Gastrocnemius medialis (tissue), 4 donors: ENCODE data around the gene PRPF18. TPM values are rescaled to one million over a fixed set of nuclear protein-coding genes. Genes with fewer than 3 reads are reported as not detected.

Source experiments
- ATAC-seq, 2 donors: fragments of 150-250 bp; one replicate each; pipeline ENCODE4 v1.9.1; 2016
- DNase-seq, 2 donors: peaks; one replicate each; pipeline ENCODE4 v3.0.0-alpha.2; 2019
- H3K27ac ChIP-seq, 4 donors: fragments of 200-600 bp; sonication (generic); 1 replicate in 1 of 4; 2 replicates in 3 of 4; pipeline ENCODE4 v1.5.1; 2016 to 2018; ENCODE audit warnings: mild to moderate bottlenecking in 2 of 4, moderate library complexity in 1 of 4
- H3K27me3 ChIP-seq, 3 donors: fragments of 200-600 bp; sonication (generic) in 2 of 3; 1 replicate in 1 of 3; 2 replicates in 2 of 3; pipeline versions ENCODE4 v1.5.1 to v1.6.0; 2016 to 2019; ENCODE audit warnings: mild to moderate bottlenecking in 1 of 3, moderate library complexity in 1 of 3
- H3K36me3 ChIP-seq, 2 donors: fragments of 200-600 bp; sonication (generic) in 1 of 2; one replicate each; pipeline ENCODE4 v1.5.1; 2017 to 2018
- H3K4me1 ChIP-seq, 2 donors: fragments of 200-600 bp; sonication (generic) in 1 of 2; one replicate each; pipeline ENCODE4 v1.5.1; 2016 to 2017; ENCODE audit warnings: mild to moderate bottlenecking in 2 of 2
- H3K4me3 ChIP-seq, 4 donors: fragments of 200-600 bp; sonication (generic) in 3 of 4; 1 replicate in 1 of 4; 2 replicates in 3 of 4; pipeline ENCODE4 v1.5.1; 2016 to 2019; ENCODE audit warnings: mild to moderate bottlenecking in 2 of 4
- H3K9me3 ChIP-seq, 3 donors: fragments of 200-600 bp; sonication (generic) in 2 of 3; 1 replicate in 1 of 3; 2 replicates in 2 of 3; pipeline ENCODE4 v1.5.1; 2016 to 2019
- CTCF ChIP-seq, 5 experiments: fragments of 450-650 bp in 3 of 5; fragments of 200-600 bp in 2 of 5; sonication (generic) in 2 of 5; IDR thresholded peaks in 4 of 5; conservative IDR thresholded peaks in 1 of 5; 1 replicate in 4 of 5; 2 replicates in 1 of 5; pipeline ENCODE4 v1.5.1; 2016 to 2019; ENCODE audit warnings: antibody characterized with exemption in 5 of 5, mild to moderate bottlenecking in 3 of 5, moderate library complexity in 3 of 5
- POLR2A ChIP-seq, 2 donors: fragments of 450-650 bp; IDR thresholded peaks; one replicate each; pipeline ENCODE4 v1.6.1; 2017; ENCODE audit warnings: antibody characterized with exemption in 2 of 2, mild to moderate bottlenecking in 2 of 2, moderate library complexity in 2 of 2
- in situ Hi-C, 4 donors: fragments of 200-750 bp; cut with MboI; loops; one replicate each; pipeline versions ENCODE4 v1.15.0 to v1.8.0; 2017; ENCODE audit warnings: low sequenced_read_pairs in 4 of 4
- intact Hi-C: fragments of 100-400 bp; cut with DNase I; formaldehyde crosslinking; loops from one replicate; pipeline ENCODE4 v1.15.1; 2023; ENCODE audit warnings: low total_unique reads
- total RNA-seq, 4 donors: library from RNA; depleted of rRNA; stranded (reverse); fragments of >200 nt; gene quantifications; one replicate each; pipeline versions ENCODE4 v1.1.0 to v1.2.3, GENCODE V29; 2016

PRPF18 gene
- total RNA-seq, 4 donors from 2014 or later, result 21.3 to 35.4 (median 28.1) TPM

GRCh38 chr10:13665516-13666262, 78.9 kb downstream of the PRPF18 start:
- in situ Hi-C loops (loop anchor here in 1 of 4 donors (25.0 kb wide), 1 partner anchor 297 kb away; no protein-coding TSS in a partner anchor), intact Hi-C loops (no loop called here)
- Histone ChIP-seq H3K27ac (no peak overlapping the region), H3K36me3 (peaks cover 0 to 13% of the 10 kb centered on the region in 2 donors), H3K4me1 (peaks cover 0 to 4% of the 10 kb centered on the region in 2 donors), H3K27me3 (no peaks in the 10 kb centered on the region), H3K9me3 (no peaks in the 10 kb centered on the region), H3K4me3 (no peak overlapping the region)
- DNase-seq, result no peak
- ATAC-seq, result no peak
- TF ChIP-seq CTCF (IDR thresholded peaks at IDR 0.05 in 4 of 5, conservative IDR thresholded peaks at IDR 0.05 in 1 of 5) (no peak), POLR2A (IDR thresholded peaks at IDR 0.05) (no peak)

- no peaks in the 10 kb centered on the region for H3K9me3 ChIP-seq
- H3K4me1 ChIP-seq, result peaks cover 0 to 4% of the 10 kb centered on the region in 2 donors
- in situ Hi-C loops, result loop anchor here in 1 of 4 donors (25.0 kb wide), 1 partner anchor 294 kb away; no protein-coding TSS in a partner anchor
- H3K27me3 ChIP-seq, result no peaks in the 10 kb centered on the region
- no peak for ATAC-seq
- DNase-seq, result no peak
- H3K4me3 ChIP-seq, result no peak overlapping the region
- no peak overlapping the region for H3K27ac ChIP-seq
- intact Hi-C loops, result no loop called here
- H3K36me3 ChIP-seq, result peaks cover 0 to 13% of the 10 kb centered on the region in 2 donors
- TF ChIP-seq CTCF (IDR thresholded peaks at IDR 0.05 in 4 of 5, conservative IDR thresholded peaks at IDR 0.05 in 1 of 5), result no peak
- TF ChIP-seq POLR2A (IDR thresholded peaks at IDR 0.05), result no peak
Measured at GRCh38 chr10:13668126-13668525, 81.4 kb downstream of the PRPF18 start.

GRCh38 chr10:13669182-13669855, 82.6 kb downstream of the PRPF18 start:
- intact Hi-C loops, result no loop called here
- TF ChIP-seq CTCF (IDR thresholded peaks at IDR 0.05 in 4 of 5, conservative IDR thresholded peaks at IDR 0.05 in 1 of 5) (no peak), POLR2A (IDR thresholded peaks at IDR 0.05) (no peak)

GRCh38 chr10:13669901-13670300, 83.1 kb downstream of the PRPF18 start:
- H3K27me3 ChIP-seq, result no peaks in the 10 kb centered on the region
- in situ Hi-C loops, result loop anchor here in 1 of 4 donors (25.0 kb wide), 1 partner anchor 292 kb away; no protein-coding TSS in a partner anchor
- H3K4me3 ChIP-seq, result no peak overlapping the region
- H3K27ac ChIP-seq, result no peak overlapping the region
- TF ChIP-seq CTCF (IDR thresholded peaks at IDR 0.05 in 4 of 5, conservative IDR thresholded peaks at IDR 0.05 in 1 of 5), result no peak
- TF ChIP-seq POLR2A (IDR thresholded peaks at IDR 0.05), result no peak
- ATAC-seq (no peak), DNase-seq (no peak)
- H3K36me3 ChIP-seq, result peaks cover 0 to 13% of the 10 kb centered on the region in 2 donors
- H3K4me1 ChIP-seq, result peaks cover 0 to 4% of the 10 kb centered on the region in 2 donors
- H3K9me3 ChIP-seq, result no peaks in the 10 kb centered on the region
- intact Hi-C loops, result no loop called here

More at GRCh38 chr10:13669182-13669855, 82.6 kb downstream of the PRPF18 start:
- Histone ChIP-seq H3K36me3 (peaks cover 0 to 13% of the 10 kb centered on the region in 2 donors), H3K27ac (no peak overlapping the region), H3K4me3 (no peak overlapping the region), H3K9me3 (no peaks in the 10 kb centered on the region), H3K4me1 (peaks cover 0 to 4% of the 10 kb centered on the region in 2 donors), H3K27me3 (no peaks in the 10 kb centered on the region)
- in situ Hi-C loops, result loop anchor here in 1 of 4 donors (25.0 kb wide), 1 partner anchor 293 kb away; no protein-coding TSS in a partner anchor
- no peak for ATAC-seq
- DNase-seq, result no peak
